ENCODE data around the gene CSTF2T. TPM values are rescaled to one million over a fixed set of nuclear protein-coding genes. Genes with fewer than 3 reads are reported as not detected.

The CSTF2T gene
- total and polyA plus RNA-seq, 2 donors (not counting 3 experiments of a cell fraction or from before 2014, with no cell fraction given), result 4.8 to 19.8 TPM

DNA sequence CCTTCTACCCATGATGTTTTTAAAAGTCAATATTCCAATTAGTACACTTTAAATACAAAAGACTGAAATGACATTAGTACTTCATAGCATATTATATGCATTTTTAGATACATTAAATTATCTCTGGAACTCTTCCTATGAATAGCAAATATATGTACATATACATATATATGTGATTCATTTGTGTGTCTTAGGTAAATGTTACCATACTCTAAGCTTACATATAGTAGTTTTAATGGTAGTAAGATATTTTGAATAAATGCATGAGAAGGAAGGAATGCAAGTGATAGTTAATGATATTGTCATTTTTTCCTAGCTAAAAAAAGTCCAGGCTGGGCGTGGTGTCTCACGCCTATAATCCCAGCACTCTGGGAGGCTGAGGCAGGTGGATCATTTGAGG, 46.0 kb upstream of the CSTF2T start:
- H3K27me3 ChIP-seq (ENCODE audit: control insufficient read depth in 2 of 2, insufficient read depth in 2 of 2, low read length in 2 of 2), result no peaks in the 10 kb centered on the region
- no peaks in the 10 kb centered on the region for H3K9me3 ChIP-seq (replicated peaks; ENCODE audit: control insufficient read depth, insufficient read depth, low read length)
- TF ChIP-seq FOS (IDR thresholded peaks at IDR 0.05; ENCODE audit: borderline replicate concordance, insufficient read depth, low read length) (no peak), GATA2 (IDR thresholded peaks at IDR 0.05; ENCODE audit: insufficient read depth, insufficient read length, low read depth, low read length) (no peak), POLR2AphosphoS5 (IDR thresholded peaks at IDR 0.05; ENCODE audit: insufficient read depth, low read depth, low read length) (no peak), EZH2 (IDR thresholded peaks at IDR 0.05; ENCODE audit: borderline replicate concordance, low read depth, low read length, severe bottlenecking) (no peak), MYC (IDR thresholded peaks at IDR 0.05; ENCODE audit: low read depth, low read length) (no peak), POLR2A (IDR thresholded peaks at IDR 0.05; ENCODE audit: low read depth, low read length) (no peak), CTCF (IDR thresholded peaks at IDR 0.05; ENCODE audit: extremely low read depth in 1 of 2, insufficient read depth in 1 of 2, low read depth in 1 of 2, low read length in 2 of 2) (no peak), JUN (IDR thresholded peaks at IDR 0.05; ENCODE audit: borderline replicate concordance, insufficient read depth, insufficient read length, low read depth) (no peak)
- TF ChIP-seq, protein P1, sequence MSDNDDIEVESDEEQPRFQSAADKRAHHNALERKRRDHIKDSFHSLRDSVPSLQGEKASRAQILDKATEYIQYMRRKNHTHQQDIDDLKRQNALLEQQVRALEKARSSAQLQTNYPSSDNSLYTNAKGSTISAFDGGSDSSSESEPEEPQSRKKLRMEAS (IDR thresholded peaks at IDR 0.05; ENCODE audit: insufficient read depth, insufficient read length), result no peak
- ChIA-PET CTCF (no interaction called here), POLR2A (no interaction called here)
- intact Hi-C loops (cut with micrococcal nuclease) (no loop called here), dilution Hi-C loops (cut with MboI; ENCODE audit: extremely low pct_ligation_motif_present, low sequenced_read_pairs) (no loop called here)
- BruUV-seq (replicated peaks), result no TSS peak
- H3K4me1 ChIP-seq (ENCODE audit: control insufficient read depth, extremely low read depth, insufficient read depth, low read length), result no peaks in the 10 kb centered on the region
- H4K20me1 ChIP-seq (replicated peaks; ENCODE audit: control insufficient read depth, extremely low read depth, insufficient read depth, low read length), result no peaks in the 10 kb centered on the region
- H3K4me2 ChIP-seq (ENCODE audit: insufficient read depth, low read length), result no peak overlapping the region
- H3K79me2 ChIP-seq (ENCODE audit: control insufficient read depth, insufficient read depth, low read length), result no peaks in the 10 kb centered on the region
- H3K27ac ChIP-seq (ENCODE audit: insufficient read depth, low read depth, low read length), result no peak overlapping the region
- no peaks in the 10 kb centered on the region for H3K9me1 ChIP-seq (replicated peaks; ENCODE audit: control insufficient read depth, extremely low read depth, insufficient read depth, low read length)
- no peak overlapping the region for H3K4me3 ChIP-seq (replicated peaks in 1 of 3; ENCODE audit: insufficient read depth in 1 of 3, low read depth in 1 of 3, low read length in 3 of 3)
- no peak overlapping the region for H2AFZ ChIP-seq (ENCODE audit: low read depth, low read length)
- FAIRE-seq, result no peak
- no peaks in the 10 kb centered on the region for H3K36me3 ChIP-seq (ENCODE audit: control insufficient read depth in 2 of 2, extremely low read depth in 1 of 2, insufficient read depth in 2 of 2, low read length in 2 of 2)
- no peak overlapping the region for H3K9ac ChIP-seq (replicated peaks; ENCODE audit: extremely low read depth, insufficient read depth, low read length)
- DNase-seq (ENCODE audit: low read depth, low spot score), result no peak

Measured in endothelial cell of umbilical vein (primary cell).